AML-193 (cell line): ENCODE results near the gene YWHAB.
"Not testable (repeated sequence)": the region's sequence is repeated elsewhere in the genome, so short reads cannot be mapped to it uniquely, and the experiment has no call there.

Source experiments
- DNase-seq, 2 experiments: peaks; one replicate each; lab custom pipeline; 2025; lab: John Stamatoyannopoulos, UW

YWHAB gene

DNA sequence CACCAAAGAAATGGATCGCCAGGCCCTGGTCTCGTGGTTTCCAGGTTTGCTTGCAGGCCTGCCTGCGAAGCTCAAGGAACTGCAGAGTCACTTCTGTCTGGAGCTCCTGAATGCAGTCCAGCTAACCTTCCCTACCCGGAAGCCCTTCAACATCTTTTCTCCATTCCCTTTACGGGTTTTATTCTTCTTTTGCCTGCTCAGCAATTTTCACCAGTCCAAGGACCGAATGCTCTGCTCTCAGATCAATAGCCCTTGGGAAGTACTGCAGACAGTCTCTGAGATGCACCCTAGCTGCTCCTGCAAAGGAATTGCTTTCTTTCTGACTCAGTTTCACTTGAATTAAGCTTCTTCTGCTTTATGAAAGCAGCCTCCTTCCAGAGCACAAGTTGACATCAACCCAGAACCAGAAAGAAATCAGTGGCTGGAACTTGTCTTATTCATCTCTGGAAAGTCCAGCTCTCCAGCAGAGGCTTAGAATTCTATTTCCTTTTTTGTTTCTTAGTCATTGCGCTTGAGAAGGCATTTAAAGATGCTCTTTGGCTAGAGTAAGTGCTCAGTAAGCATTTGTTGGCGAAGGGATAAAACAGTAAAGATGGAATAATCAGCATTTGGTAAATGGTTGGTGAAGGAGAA is 18.7 kb upstream of the YWHAB start:
- no peak for DNase-seq

GRCh38 chr20:44869471-44869870 is 16.0 kb upstream of the YWHAB start:
- DNase-seq: no peak

GRCh38 chr20:44882360-44882759 is 3.1 kb upstream of the YWHAB start:
- not testable (repeated sequence) for DNase-seq

- no peak for DNase-seq
Observed at GRCh38 chr20:44883214-44883902, 2.1 kb upstream of the YWHAB start.

- no peak for DNase-seq
Observed at GRCh38 chr20:44884907-44885391, 556 bp upstream of the YWHAB start.

GRCh38 chr20:44886266-44886651 is 754 bp downstream of the YWHAB start:
- DNase-seq: no peak

GRCh38 chr20:44886828-44887227 is 1.3 kb downstream of the YWHAB start:
- DNase-seq: no peak

DNA sequence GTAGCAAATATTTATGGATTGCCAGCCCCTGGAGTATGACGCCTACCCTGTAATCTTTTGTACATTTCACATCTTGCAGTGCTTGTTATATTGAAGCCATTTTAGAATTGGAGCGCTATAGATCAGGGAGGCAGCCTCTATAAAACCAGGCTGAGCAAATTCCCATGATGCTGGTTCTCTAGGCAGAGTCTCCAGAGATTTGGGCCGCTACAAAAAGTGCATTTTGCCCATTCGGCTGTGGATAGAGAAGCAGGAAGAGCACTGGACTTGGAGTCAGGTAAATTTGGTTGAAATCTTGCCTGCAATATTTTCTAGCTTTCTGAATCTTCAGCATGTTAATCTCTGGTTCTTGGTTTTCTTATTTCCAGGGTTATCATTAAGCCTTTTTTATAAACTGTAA is 2.0 kb downstream of the YWHAB start:
- DNase-seq: no peak

- DNase-seq: peak; percentile 30 to 31
Observed at GRCh38 chr20:44888226-44889103, 3.0 kb downstream of the YWHAB start.

- DNase-seq: no peak
Observed at GRCh38 chr20:44891826-44892225, 6.3 kb downstream of the YWHAB start.

DNA sequence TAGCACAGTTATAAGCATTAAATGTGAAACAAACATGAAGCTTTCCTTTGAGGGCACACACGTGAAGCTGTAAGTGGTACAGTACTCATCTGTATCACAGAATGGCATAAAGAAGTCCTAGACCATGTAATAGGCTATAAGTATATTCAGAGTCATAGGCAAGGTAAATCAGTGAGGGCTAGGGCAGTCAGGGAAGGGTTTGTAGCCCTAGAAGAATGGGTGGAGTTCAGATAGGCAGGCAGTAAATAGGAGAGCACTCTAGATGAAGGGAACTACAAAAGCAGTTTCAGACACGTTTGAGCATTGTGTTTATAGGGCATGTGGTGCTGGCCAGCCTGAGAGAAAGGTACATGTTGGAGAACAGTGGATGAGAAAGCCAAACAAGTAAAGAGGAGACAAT is 9.5 kb downstream of the YWHAB start:
- no peak for DNase-seq

GRCh38 chr20:44896583-44896982 is 11.1 kb downstream of the YWHAB start:
- DNase-seq: peak; percentile 88 to 91

DNA sequence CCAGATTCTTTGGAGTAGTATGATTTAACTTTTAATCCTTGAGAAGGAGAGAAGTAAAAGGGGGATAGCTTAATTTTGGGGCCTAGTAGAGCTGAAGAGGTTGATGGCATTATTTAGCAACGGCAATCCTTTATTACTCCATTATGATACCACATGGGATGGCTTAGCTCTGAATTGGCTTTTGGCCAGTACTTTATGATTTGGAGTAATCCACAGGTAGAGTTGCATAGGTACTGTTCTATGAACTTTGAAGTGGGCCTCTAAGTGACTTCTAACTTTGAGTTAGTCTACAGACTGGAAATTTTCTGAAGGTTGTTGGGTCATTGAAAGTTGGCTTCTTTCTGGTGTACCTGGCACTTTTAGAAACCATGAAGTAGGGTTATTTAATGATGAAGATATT is 11.6 kb downstream of the YWHAB start:
- no peak for DNase-seq

GRCh38 chr20:44900231-44900854 is 14.8 kb downstream of the YWHAB start:
- DNase-seq: no peak

DNA sequence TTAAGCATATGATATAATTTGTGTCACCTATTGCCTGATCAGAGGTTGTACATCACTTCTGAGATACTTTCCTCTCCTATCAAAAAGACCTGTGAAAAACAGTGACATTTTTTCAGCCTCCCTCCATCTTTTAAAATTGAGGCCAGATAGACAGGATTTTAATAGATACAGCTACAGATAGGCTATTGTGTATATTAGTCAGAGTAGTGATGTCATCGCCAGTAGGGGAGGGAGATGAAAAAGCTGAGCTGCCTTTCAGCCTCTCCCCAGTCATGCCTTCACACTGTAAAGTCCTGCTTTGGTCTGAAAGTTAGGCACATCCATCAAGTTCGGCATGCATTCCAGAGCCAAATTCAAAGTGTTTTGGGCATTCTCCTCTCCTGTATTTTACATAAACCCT is 16.5 kb downstream of the YWHAB start:
- no peak for DNase-seq

DNA sequence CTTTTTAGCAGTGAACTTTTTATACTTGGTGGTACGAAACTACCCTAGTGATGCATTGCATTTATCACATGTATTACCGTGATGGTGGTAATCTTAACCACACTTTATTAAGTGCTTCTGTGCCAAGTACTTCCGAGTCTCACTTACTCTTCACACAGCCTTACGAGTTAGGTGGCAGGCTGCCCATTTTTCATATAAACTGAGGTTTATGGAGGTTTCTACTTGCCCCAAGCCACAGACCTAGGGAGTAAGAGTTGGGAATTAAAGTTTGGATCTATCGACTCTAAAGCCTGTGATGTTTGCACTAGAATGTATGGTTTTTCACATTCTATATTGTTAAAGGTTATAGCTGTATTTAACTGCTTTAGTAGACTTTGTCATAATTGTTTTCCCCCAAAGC is 18.9 kb downstream of the YWHAB start:
- no peak for DNase-seq

- DNase-seq: no peak
Observed at GRCh38 chr20:44908987-44909871, 23.7 kb downstream of the YWHAB start.

DNA sequence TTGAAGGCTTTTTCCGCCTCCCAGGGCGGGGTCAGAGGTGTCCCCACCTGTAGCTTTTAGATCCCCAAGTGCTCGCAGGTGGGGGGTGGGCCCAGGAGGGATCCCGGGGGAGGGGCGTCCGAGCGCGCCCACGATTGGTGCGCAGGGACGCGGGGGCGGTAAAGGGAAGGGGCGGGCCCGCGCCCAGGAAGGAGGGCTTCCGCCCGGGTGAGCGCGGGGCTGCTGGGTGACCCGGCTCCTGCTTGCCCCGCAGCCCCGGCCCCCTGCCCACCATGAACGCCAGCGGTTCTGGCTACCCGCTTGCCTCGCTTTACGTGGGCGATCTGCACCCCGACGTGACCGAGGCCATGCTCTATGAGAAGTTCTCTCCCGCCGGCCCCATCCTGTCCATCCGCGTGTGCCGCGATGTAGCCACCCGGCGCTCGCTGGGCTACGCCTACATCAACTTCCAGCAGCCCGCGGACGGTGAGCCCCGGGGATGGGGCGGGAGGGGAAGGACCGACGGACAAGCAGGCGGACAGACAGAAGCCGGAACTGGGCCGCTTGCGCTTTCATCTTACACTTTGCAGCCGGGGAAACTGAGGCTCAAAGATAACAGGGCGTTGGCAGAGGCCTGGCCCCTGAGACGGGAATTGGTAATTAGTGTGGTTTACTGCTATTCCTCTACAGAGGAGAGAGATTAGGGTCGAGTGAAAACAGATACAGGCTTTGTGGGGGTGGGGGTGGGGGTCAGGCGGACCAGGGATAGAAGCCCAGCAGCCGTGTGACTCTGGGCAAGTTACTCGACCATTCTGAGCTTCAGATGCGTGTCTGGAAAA is 24.6 kb downstream of the YWHAB start, which contains the start of gene PABPC1L:
TSS of gene PABPC1L (plus strand) at position 189 of the 818 bp plus-strand sequence. CDS start at position 273, 84 bp downstream.
- peak; percentile 29 to 36 for DNase-seq

DNA sequence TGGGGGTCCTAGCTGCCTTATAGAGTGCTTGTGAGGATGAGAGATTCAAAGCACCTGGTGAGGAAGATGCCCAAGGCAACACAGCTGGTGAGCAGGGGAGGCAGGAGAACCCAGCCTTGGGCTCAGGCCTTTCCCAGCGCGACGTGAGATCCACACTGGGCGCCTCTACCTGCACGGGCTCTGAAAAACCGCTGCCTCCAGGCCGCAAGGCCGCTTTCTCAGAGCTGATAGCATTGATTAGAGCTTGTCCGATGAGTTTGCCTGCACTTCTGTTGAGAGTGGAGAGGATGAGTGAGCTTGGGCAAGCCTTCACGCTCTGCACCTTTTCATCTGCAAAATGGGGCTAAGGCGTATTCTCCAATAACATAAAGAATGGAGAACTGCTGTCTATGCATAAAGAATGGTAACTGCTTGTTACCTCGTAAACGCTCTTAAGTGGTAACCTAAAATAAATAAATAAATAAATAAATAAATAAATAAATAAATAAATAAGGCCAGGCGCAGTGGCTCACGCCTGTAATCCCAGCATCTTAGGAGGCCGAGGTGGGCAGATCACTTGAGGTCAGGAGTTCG is 25.3 kb downstream of the YWHAB start:
- DNase-seq: no peak
